ENCODE data around the gene PUS10. TPM values are rescaled to one million over a fixed set of nuclear protein-coding genes. Genes with fewer than 3 reads are reported as not detected.

Gene PUS10
- total RNA-seq, 1 experiment from 2014 or later: 5.2 TPM

- H3K9me3 ChIP-seq (ENCODE audit: control insufficient read depth, insufficient read depth, low read depth, low read length): no peaks in the 10 kb centered on the region
- no TSS peak for BruUV-seq (replicated peaks)
- ATAC-seq (no peak), DNase-seq (ENCODE audit: low read depth, low spot score) (no peak)
- no peaks in the 10 kb centered on the region for H3K4me1 ChIP-seq (ENCODE audit: control insufficient read depth, insufficient read depth, low read length)
- H3K27ac ChIP-seq (ENCODE audit: low read length): no peak overlapping the region
- CTCF ChIA-PET: no interaction called here
- POLR2A ChIA-PET: no interaction called here
- H3K36me3 ChIP-seq (ENCODE audit: control insufficient read depth, insufficient read depth, low read length): no peaks in the 10 kb centered on the region
- TF ChIP-seq POLR2AphosphoS5 (IDR thresholded peaks at IDR 0.05; ENCODE audit: low read depth, low read length): no peak
- no peak for TF ChIP-seq SIN3A (IDR thresholded peaks at IDR 0.05; ENCODE audit: borderline replicate concordance, insufficient read depth, low read depth, low read length)
- TF ChIP-seq CTCF (IDR thresholded peaks at IDR 0.05): no peak
- H3K4me3 ChIP-seq (ENCODE audit: low read depth in 2 of 2, low read length in 2 of 2): no peak overlapping the region
- in situ Hi-C loops (cut with HindIII; ENCODE audit: low pct_unique_long_range_greater_than_20kb, low sequenced_read_pairs) (no loop called here), intact Hi-C loops (cut with micrococcal nuclease; ENCODE audit: unreplicated experiment) (no loop called here)
- H3K27me3 ChIP-seq (ENCODE audit: control insufficient read depth, insufficient read depth, low read length): no peaks in the 10 kb centered on the region
These were observed 40.5 kb downstream of the PUS10 start for GRCh38 chr2:60977562-60977895.

- Histone ChIP-seq H3K4me3 (ENCODE audit: low read depth in 2 of 2, low read length in 2 of 2) (no peak overlapping the region), H3K36me3 (ENCODE audit: control insufficient read depth, insufficient read depth, low read length) (no peaks in the 10 kb centered on the region), H3K4me1 (ENCODE audit: control insufficient read depth, insufficient read depth, low read length) (no peaks in the 10 kb centered on the region), H3K27ac (ENCODE audit: low read length) (no peak overlapping the region), H3K27me3 (ENCODE audit: control insufficient read depth, insufficient read depth, low read length) (no peaks in the 10 kb centered on the region), H3K9me3 (ENCODE audit: control insufficient read depth, insufficient read depth, low read depth, low read length) (no peaks in the 10 kb centered on the region)
- BruUV-seq (replicated peaks): no TSS peak
- in situ Hi-C loops (cut with HindIII; ENCODE audit: low pct_unique_long_range_greater_than_20kb, low sequenced_read_pairs): no loop called here
- CTCF ChIA-PET: no interaction called here
- intact Hi-C loops (cut with micrococcal nuclease; ENCODE audit: unreplicated experiment): no loop called here
- no peak for DNase-seq (ENCODE audit: low read depth, low spot score)
- no peak for ATAC-seq
- POLR2A ChIA-PET: no interaction called here
- TF ChIP-seq SIN3A (IDR thresholded peaks at IDR 0.05; ENCODE audit: borderline replicate concordance, insufficient read depth, low read depth, low read length) (no peak), REST (IDR thresholded peaks at IDR 0.05; ENCODE audit: insufficient read depth in 1 of 2, low read depth in 2 of 2, low read length in 1 of 2) (no peak), POLR2AphosphoS5 (IDR thresholded peaks at IDR 0.05; ENCODE audit: low read depth, low read length) (no peak)
These were observed 41.0 kb downstream of the PUS10 start for GRCh38 chr2:60976875-60977561.

GRCh38 chr2:60976256-60976850, 41.7 kb downstream of the PUS10 start:
- DNase-seq (ENCODE audit: low read depth, low spot score) (no peak), ATAC-seq (no peak)
- CTCF ChIA-PET: no interaction called here
- intact Hi-C loops (cut with micrococcal nuclease; ENCODE audit: unreplicated experiment) (no loop called here), in situ Hi-C loops (cut with HindIII; ENCODE audit: low pct_unique_long_range_greater_than_20kb, low sequenced_read_pairs) (no loop called here)
- no peaks in the 10 kb centered on the region for H3K27me3 ChIP-seq (ENCODE audit: control insufficient read depth, insufficient read depth, low read length)
- POLR2A ChIA-PET: no interaction called here
- H3K4me3 ChIP-seq (ENCODE audit: low read depth in 2 of 2, low read length in 2 of 2): no peak overlapping the region
- H3K4me1 ChIP-seq (ENCODE audit: control insufficient read depth, insufficient read depth, low read length): no peaks in the 10 kb centered on the region
- no peak for TF ChIP-seq TCF7L2 (IDR thresholded peaks at IDR 0.05; ENCODE audit: low read depth, low read length)
- TF ChIP-seq REST (IDR thresholded peaks at IDR 0.05; ENCODE audit: insufficient read depth in 1 of 2, low read depth in 2 of 2, low read length in 1 of 2): no peak
- no peak for TF ChIP-seq CTCF (IDR thresholded peaks at IDR 0.05)
- TF ChIP-seq SIN3A (IDR thresholded peaks at IDR 0.05; ENCODE audit: borderline replicate concordance, insufficient read depth, low read depth, low read length): no peak
- no peak for TF ChIP-seq POLR2AphosphoS5 (IDR thresholded peaks at IDR 0.05; ENCODE audit: low read depth, low read length)
- H3K9me3 ChIP-seq (ENCODE audit: control insufficient read depth, insufficient read depth, low read depth, low read length): no peaks in the 10 kb centered on the region
- H3K36me3 ChIP-seq (ENCODE audit: control insufficient read depth, insufficient read depth, low read length): no peaks in the 10 kb centered on the region
- no TSS peak for BruUV-seq (replicated peaks)
- no peak overlapping the region for H3K27ac ChIP-seq (ENCODE audit: low read length)
